Measurements from ENCODE around the gene HDGFL2. TPM values are rescaled to one million over a fixed set of nuclear protein-coding genes. Genes with fewer than 3 reads are reported as not detected.

Gene HDGFL2
- total and polyA plus RNA-seq, 2 donors from 2014 or later = 37.8 to 38.8 TPM

GRCh38 chr19:4537953-4538600 is 66.0 kb downstream of the HDGFL2 start:
- Histone ChIP-seq H3K4me3 (ENCODE audit: low read length in 3 of 3) (no peak overlapping the region), H3K27me3 (ENCODE audit: control insufficient read depth, insufficient read depth, low read length) (no peaks in the 10 kb centered on the region), H3K9me3 (ENCODE audit: control insufficient read depth in 2 of 3, insufficient read depth in 1 of 3, low read length in 3 of 3) (no peaks in the 10 kb centered on the region), H3K9ac (ENCODE audit: low read length in 3 of 3) (no peak overlapping the region), H3K27ac (ENCODE audit: low read depth in 2 of 2, low read length in 2 of 2) (no peak overlapping the region), H3K36me3 (ENCODE audit: control insufficient read depth in 2 of 3, insufficient read depth in 3 of 3, low read length in 3 of 3) (no peaks in the 10 kb centered on the region), H3K4me1 (ENCODE audit: control insufficient read depth in 2 of 3, insufficient read depth in 2 of 3, low read depth in 1 of 3, low read length in 3 of 3) (peaks cover 0 to 2% (median 0%) of the 10 kb centered on the region in 3 donors)
- DNase-seq (peak in 1 of 5 donors; percentile 41), FAIRE-seq (no peak)
- TF ChIP-seq, protein P1, sequence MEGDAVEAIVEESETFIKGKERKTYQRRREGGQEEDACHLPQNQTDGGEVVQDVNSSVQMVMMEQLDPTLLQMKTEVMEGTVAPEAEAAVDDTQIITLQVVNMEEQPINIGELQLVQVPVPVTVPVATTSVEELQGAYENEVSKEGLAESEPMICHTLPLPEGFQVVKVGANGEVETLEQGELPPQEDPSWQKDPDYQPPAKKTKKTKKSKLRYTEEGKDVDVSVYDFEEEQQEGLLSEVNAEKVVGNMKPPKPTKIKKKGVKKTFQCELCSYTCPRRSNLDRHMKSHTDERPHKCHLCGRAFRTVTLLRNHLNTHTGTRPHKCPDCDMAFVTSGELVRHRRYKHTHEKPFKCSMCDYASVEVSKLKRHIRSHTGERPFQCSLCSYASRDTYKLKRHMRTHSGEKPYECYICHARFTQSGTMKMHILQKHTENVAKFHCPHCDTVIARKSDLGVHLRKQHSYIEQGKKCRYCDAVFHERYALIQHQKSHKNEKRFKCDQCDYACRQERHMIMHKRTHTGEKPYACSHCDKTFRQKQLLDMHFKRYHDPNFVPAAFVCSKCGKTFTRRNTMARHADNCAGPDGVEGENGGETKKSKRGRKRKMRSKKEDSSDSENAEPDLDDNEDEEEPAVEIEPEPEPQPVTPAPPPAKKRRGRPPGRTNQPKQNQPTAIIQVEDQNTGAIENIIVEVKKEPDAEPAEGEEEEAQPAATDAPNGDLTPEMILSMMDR (IDR thresholded peaks at IDR 0.05; ENCODE audit: borderline replicate concordance, extremely low read depth, insufficient read depth) = no peak
- intact Hi-C loops (cut with DNase I) = no loop called here

DNA sequence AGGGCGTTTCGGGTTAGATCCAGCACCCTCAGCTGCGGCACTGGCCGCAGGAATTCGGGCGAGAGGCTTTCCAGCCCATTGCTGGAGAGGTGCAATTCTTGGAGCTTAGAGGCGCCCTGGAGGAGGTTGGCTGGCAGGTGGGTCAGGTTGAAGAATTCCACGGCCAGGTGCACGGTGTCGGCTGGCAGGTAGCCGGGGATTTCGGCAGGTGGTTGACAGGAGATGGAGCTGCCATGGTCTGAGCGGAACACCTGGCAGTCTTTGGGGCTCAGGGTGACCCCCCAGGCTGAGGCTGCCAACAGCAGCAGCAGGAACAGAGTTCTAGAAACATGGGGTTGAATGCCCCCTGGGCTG is 66.5 kb downstream of the HDGFL2 start:
- peaks cover 0 to 2% (median 0%) of the 10 kb centered on the region in 3 donors for H3K4me1 ChIP-seq (ENCODE audit: control insufficient read depth in 2 of 3, insufficient read depth in 2 of 3, low read depth in 1 of 3, low read length in 3 of 3)

DNA sequence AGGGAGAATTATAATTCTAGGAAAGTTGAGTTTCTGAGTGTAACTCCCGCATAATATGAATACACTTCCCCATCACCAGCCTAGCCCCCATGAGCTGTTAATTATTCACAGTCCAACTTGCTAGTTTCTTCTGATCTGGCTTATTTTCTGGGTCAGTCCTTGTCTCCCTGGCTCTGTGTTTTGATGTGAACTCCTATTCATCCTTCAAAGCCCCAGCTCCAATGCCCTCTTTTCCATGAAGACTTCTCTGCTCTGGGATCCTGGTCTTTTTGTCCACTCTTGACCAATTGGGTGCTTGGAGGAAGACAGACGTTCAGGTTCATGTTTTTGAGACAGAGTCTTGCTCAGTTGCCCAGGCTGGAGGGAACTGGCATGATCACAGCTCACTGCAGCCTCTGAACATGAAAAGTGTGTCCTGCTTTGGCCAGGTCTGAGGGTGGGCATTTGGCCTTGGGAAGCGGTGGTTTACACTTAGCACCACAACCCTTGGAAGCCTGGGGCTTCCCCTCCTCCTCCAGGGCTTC is 67.1 kb downstream of the HDGFL2 start:
- no peak overlapping the region for H3K27ac ChIP-seq (ENCODE audit: low read depth in 2 of 2, low read length in 2 of 2)
- no peak for FAIRE-seq
- no peak overlapping the region for H3K4me3 ChIP-seq (ENCODE audit: low read length in 3 of 3)

More for the DNA sequence above, 66.5 kb downstream of the HDGFL2 start:
- no peak overlapping the region for H3K4me3 ChIP-seq (ENCODE audit: low read length in 3 of 3)
- H3K9me3 ChIP-seq (ENCODE audit: control insufficient read depth in 2 of 3, insufficient read depth in 1 of 3, low read length in 3 of 3) = no peaks in the 10 kb centered on the region
- no peak overlapping the region for H3K9ac ChIP-seq (ENCODE audit: low read length in 3 of 3)
- no peaks in the 10 kb centered on the region for H3K36me3 ChIP-seq (ENCODE audit: control insufficient read depth in 2 of 3, insufficient read depth in 3 of 3, low read length in 3 of 3)
- TF ChIP-seq, protein P1 (IDR thresholded peaks at IDR 0.05; ENCODE audit: borderline replicate concordance, extremely low read depth, insufficient read depth) = no peak
- no peak overlapping the region for H3K27ac ChIP-seq (ENCODE audit: low read depth in 2 of 2, low read length in 2 of 2)
- FAIRE-seq = no peak
- no peaks in the 10 kb centered on the region for H3K27me3 ChIP-seq (ENCODE audit: control insufficient read depth, insufficient read depth, low read length)
- DNase-seq = peak in 1 of 5 donors; percentile 43
- intact Hi-C loops (cut with DNase I) = no loop called here

More for the DNA sequence above, 67.1 kb downstream of the HDGFL2 start:
- H3K9me3 ChIP-seq (ENCODE audit: control insufficient read depth in 2 of 3, insufficient read depth in 1 of 3, low read length in 3 of 3) = no peaks in the 10 kb centered on the region
- TF ChIP-seq, protein P1 (IDR thresholded peaks at IDR 0.05; ENCODE audit: borderline replicate concordance, extremely low read depth, insufficient read depth) = no peak
- H3K9ac ChIP-seq (ENCODE audit: low read length in 3 of 3) = no peak overlapping the region
- H3K36me3 ChIP-seq (ENCODE audit: control insufficient read depth in 2 of 3, insufficient read depth in 3 of 3, low read length in 3 of 3) = no peaks in the 10 kb centered on the region
- DNase-seq = no peak
- intact Hi-C loops (cut with DNase I) = no loop called here
- H3K4me1 ChIP-seq (ENCODE audit: control insufficient read depth in 2 of 3, insufficient read depth in 2 of 3, low read depth in 1 of 3, low read length in 3 of 3) = peaks cover 0 to 2% (median 0%) of the 10 kb centered on the region in 3 donors
- no peaks in the 10 kb centered on the region for H3K27me3 ChIP-seq (ENCODE audit: control insufficient read depth, insufficient read depth, low read length)
